DOHH2 (cell line): Measurements from ENCODE around the gene MCUB.

Source experiments
- CTCF ChIP-seq: fragments of 200-600 bp; sonication (generic); IDR thresholded peaks from one replicate; pipeline ENCODE4 v1.5.1; 2014; ENCODE audit warnings: antibody characterized with exemption, mild to moderate bottlenecking, low read depth, low read length; ENCODE audit not compliant: poor library complexity, severe bottlenecking
- EZH2phosphoT487 ChIP-seq: fragments of 200-600 bp; sonication (generic); IDR thresholded peaks from 2 replicates; pipeline ENCODE4 v1.6.1; 2017; ENCODE audit warnings: borderline replicate concordance, mild to moderate bottlenecking, antibody characterized with exemption, low read length, moderate library complexity, mixed read lengths

GRCh38 chr4:109510687-109511086 lies 49.4 kb upstream of the MCUB start:
- TF ChIP-seq CTCF (no peak), EZH2phosphoT487 (no peak)
